ENCODE results near the gene DDI2.
"Not testable (repeated sequence)": the region's sequence is repeated elsewhere in the genome, so short reads cannot be mapped to it uniquely, and the experiment has no call there.

DDI2 gene

DNA sequence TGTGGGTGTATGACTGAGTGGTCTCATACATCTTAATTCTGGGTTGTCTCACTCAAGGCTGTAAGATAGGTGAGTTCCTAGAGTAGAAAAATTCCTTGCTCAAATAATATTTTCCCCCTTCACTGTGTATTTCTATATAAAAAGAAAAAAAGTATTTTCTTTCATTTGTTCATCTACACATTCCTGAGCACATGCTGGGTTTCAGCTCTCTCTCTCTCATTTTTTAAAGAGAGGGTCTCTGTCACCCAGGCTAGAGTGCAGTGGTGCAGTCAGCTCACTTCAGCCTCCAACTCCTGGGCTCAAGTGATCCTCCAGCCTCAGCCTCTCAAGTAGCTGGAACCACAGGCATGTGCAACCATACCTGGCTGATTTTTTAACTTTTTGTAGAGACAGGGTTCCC lies 22.0 kb downstream of the DDI2 start:
- H3K4me3 ChIP-seq: no peak overlapping the region
- TF ChIP-seq EZH2 (IDR thresholded peaks at IDR 0.05): no peak
- TF ChIP-seq POLR2AphosphoS5 (IDR thresholded peaks at IDR 0.05; ENCODE audit: borderline replicate concordance, low read depth, low read length): no peak
- H3K36me3 ChIP-seq (ENCODE audit: insufficient read depth, low read length): peaks cover 85% of the 10 kb centered on the region
- H3K9ac ChIP-seq (ENCODE audit: insufficient read length): no peak overlapping the region
- DNase-seq (ENCODE audit: low read depth, low spot score): no peak
- H3K9me3 ChIP-seq (ENCODE audit: low read depth, low read length): no peaks in the 10 kb centered on the region
- no peak overlapping the region for H3K27ac ChIP-seq

GRCh38 chr1:15639931-15640330 lies 22.7 kb downstream of the DDI2 start:
- Histone ChIP-seq H3K9me3 (ENCODE audit: low read depth, low read length) (no peaks in the 10 kb centered on the region), H3K27ac (no peak overlapping the region), H3K4me3 (no peak overlapping the region), H3K36me3 (ENCODE audit: insufficient read depth, low read length) (peaks cover 81% of the 10 kb centered on the region), H3K9ac (ENCODE audit: insufficient read length) (no peak overlapping the region)
- TF ChIP-seq POLR2AphosphoS5 (IDR thresholded peaks at IDR 0.05; ENCODE audit: borderline replicate concordance, low read depth, low read length) (no peak), FOXP2 (optimal IDR thresholded peaks at IDR 0.05; ENCODE audit: control extremely low read depth, extremely low read length, insufficient read depth) (no peak), EZH2 (IDR thresholded peaks at IDR 0.05) (no peak)
- DNase-seq (ENCODE audit: low read depth, low spot score): no peak

GRCh38 chr1:15640667-15641066 lies 23.4 kb downstream of the DDI2 start:
- Histone ChIP-seq H3K27ac (no peak overlapping the region), H3K9ac (ENCODE audit: insufficient read length) (no peak overlapping the region), H3K4me3 (no peak overlapping the region), H3K9me3 (ENCODE audit: low read depth, low read length) (no peaks in the 10 kb centered on the region), H3K36me3 (ENCODE audit: insufficient read depth, low read length) (peaks cover 80% of the 10 kb centered on the region)
- DNase-seq (ENCODE audit: low read depth, low spot score): no peak
- TF ChIP-seq POLR2AphosphoS5 (IDR thresholded peaks at IDR 0.05; ENCODE audit: borderline replicate concordance, low read depth, low read length) (no peak), FOXP2 (optimal IDR thresholded peaks at IDR 0.05; ENCODE audit: control extremely low read depth, extremely low read length, insufficient read depth) (no peak), EZH2 (IDR thresholded peaks at IDR 0.05) (no peak)

- H3K27ac ChIP-seq: no peak overlapping the region
- no peak overlapping the region for H3K9ac ChIP-seq (ENCODE audit: insufficient read length)
- no peaks in the 10 kb centered on the region for H3K9me3 ChIP-seq (ENCODE audit: low read depth, low read length)
- no peak for DNase-seq (ENCODE audit: low read depth, low spot score)
- no peak overlapping the region for H3K4me3 ChIP-seq
- peaks cover 52% of the 10 kb centered on the region for H3K36me3 ChIP-seq (ENCODE audit: insufficient read depth, low read length)
- TF ChIP-seq EZH2 (IDR thresholded peaks at IDR 0.05) (no peak), FOXP2 (optimal IDR thresholded peaks at IDR 0.05; ENCODE audit: control extremely low read depth, extremely low read length, insufficient read depth) (no peak), POLR2AphosphoS5 (IDR thresholded peaks at IDR 0.05; ENCODE audit: borderline replicate concordance, low read depth, low read length) (no peak)
Measured at GRCh38 chr1:15649937-15650336, 32.7 kb downstream of the DDI2 start.

DNA sequence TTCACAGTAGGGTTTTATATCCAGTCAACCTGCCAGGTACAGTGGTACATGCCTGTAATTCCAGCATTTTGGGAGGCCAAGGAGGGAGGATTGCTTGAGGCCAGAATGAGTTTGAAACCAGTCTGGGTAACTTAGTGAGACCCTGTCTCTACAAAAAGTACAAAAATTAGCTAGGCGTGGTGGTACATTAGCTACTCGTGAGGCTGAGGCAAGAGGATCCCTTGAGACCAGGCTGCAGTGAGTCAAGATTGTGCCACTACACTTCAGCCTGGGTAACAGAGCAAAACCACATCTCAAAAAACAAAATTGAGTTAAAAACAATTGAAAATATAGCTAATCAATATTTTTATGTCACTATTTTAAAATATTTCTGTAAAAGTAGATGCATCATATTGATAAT lies 33.2 kb downstream of the DDI2 start:
- TF ChIP-seq EZH2 (IDR thresholded peaks at IDR 0.05) (no peak), FOXP2 (optimal IDR thresholded peaks at IDR 0.05; ENCODE audit: control extremely low read depth, extremely low read length, insufficient read depth) (no peak), POLR2AphosphoS5 (IDR thresholded peaks at IDR 0.05; ENCODE audit: borderline replicate concordance, low read depth, low read length) (no peak)
- Histone ChIP-seq H3K27ac (no peak overlapping the region), H3K36me3 (ENCODE audit: insufficient read depth, low read length) (peaks cover 50% of the 10 kb centered on the region), H3K9me3 (ENCODE audit: low read depth, low read length) (no peaks in the 10 kb centered on the region), H3K4me3 (no peak overlapping the region), H3K9ac (ENCODE audit: insufficient read length) (no peak overlapping the region)
- DNase-seq (ENCODE audit: low read depth, low spot score): no peak

- not testable (repeated sequence) for H3K27ac ChIP-seq; H3K9ac ChIP-seq (ENCODE audit: insufficient read length); DNase-seq (ENCODE audit: low read depth, low spot score); H3K9me3 ChIP-seq (ENCODE audit: low read depth, low read length); H3K4me3 ChIP-seq
- peaks cover 58% of the 10 kb centered on the region for H3K36me3 ChIP-seq (ENCODE audit: insufficient read depth, low read length)
Measured at GRCh38 chr1:15652130-15652529, 34.9 kb downstream of the DDI2 start.

- Histone ChIP-seq H3K4me3 (no peak overlapping the region), H3K36me3 (ENCODE audit: insufficient read depth, low read length) (peaks cover 66% of the 10 kb centered on the region), H3K9ac (ENCODE audit: insufficient read length) (no peak overlapping the region), H3K27ac (no peak overlapping the region), H3K9me3 (ENCODE audit: low read depth, low read length) (no peaks in the 10 kb centered on the region)
- no peak for DNase-seq (ENCODE audit: low read depth, low spot score)
- TF ChIP-seq POLR2AphosphoS5 (IDR thresholded peaks at IDR 0.05; ENCODE audit: borderline replicate concordance, low read depth, low read length): no peak
- TF ChIP-seq EZH2 (IDR thresholded peaks at IDR 0.05): no peak
- no peak for TF ChIP-seq FOXP2 (optimal IDR thresholded peaks at IDR 0.05; ENCODE audit: control extremely low read depth, extremely low read length, insufficient read depth)
Measured at GRCh38 chr1:15654091-15654690, 36.9 kb downstream of the DDI2 start.

GRCh38 chr1:15656464-15656863 lies 39.2 kb downstream of the DDI2 start:
- TF ChIP-seq EZH2 (IDR thresholded peaks at IDR 0.05) (no peak), POLR2AphosphoS5 (IDR thresholded peaks at IDR 0.05; ENCODE audit: borderline replicate concordance, low read depth, low read length) (no peak), FOXP2 (optimal IDR thresholded peaks at IDR 0.05; ENCODE audit: control extremely low read depth, extremely low read length, insufficient read depth) (no peak)
- DNase-seq (ENCODE audit: low read depth, low spot score): no peak
- Histone ChIP-seq H3K9ac (ENCODE audit: insufficient read length) (no peak overlapping the region), H3K36me3 (ENCODE audit: insufficient read depth, low read length) (peaks cover 73% of the 10 kb centered on the region), H3K9me3 (ENCODE audit: low read depth, low read length) (no peaks in the 10 kb centered on the region), H3K4me3 (no peak overlapping the region), H3K27ac (no peak overlapping the region)

GRCh38 chr1:15657021-15657420 lies 39.8 kb downstream of the DDI2 start:
- Histone ChIP-seq H3K9me3 (ENCODE audit: low read depth, low read length) (no peaks in the 10 kb centered on the region), H3K36me3 (ENCODE audit: insufficient read depth, low read length) (peaks cover 73% of the 10 kb centered on the region), H3K4me3 (no peak overlapping the region), H3K9ac (ENCODE audit: insufficient read length) (no peak overlapping the region), H3K27ac (no peak overlapping the region)
- no peak for DNase-seq (ENCODE audit: low read depth, low spot score)
- TF ChIP-seq EZH2 (IDR thresholded peaks at IDR 0.05) (no peak), FOXP2 (optimal IDR thresholded peaks at IDR 0.05; ENCODE audit: control extremely low read depth, extremely low read length, insufficient read depth) (no peak), POLR2AphosphoS5 (IDR thresholded peaks at IDR 0.05; ENCODE audit: borderline replicate concordance, low read depth, low read length) (no peak)

All from SK-N-MC (cell line).